HCT116 (cell line): ENCODE measurements around the gene MYBPC2. TPM values are rescaled to one million over a fixed set of nuclear protein-coding genes. Genes with fewer than 3 reads are reported as not detected.

Experiments
- ATAC-seq: fragments of 200-7000 bp; cut with Tn5 transposase; 2 replicates; pipeline ENCODE4 v1.9.1; 2020; ENCODE audit warnings: mild to moderate bottlenecking, moderate library complexity
- BruUV-seq: library from RNA; stranded (reverse); fragments of 400-500 nt; replicated peaks from 2 replicates; lab custom pipeline; 2021; lab: Mats Ljungman, UMichigan
- CTCF ChIA-PET: fragments of 300-600 bp; sonication (Branson Sonifier 250); formaldehyde crosslinking; loops from one replicate; lab custom pipeline; 2021; ENCODE audit warnings: antibody characterized with exemption; lab: Charles Lee
- POLR2A ChIA-PET: fragments of 300-600, 350-600 bp; sonication (Branson Sonifier 250); formaldehyde crosslinking; loops from one replicate; lab custom pipeline; 2021; ENCODE audit warnings: antibody characterized with exemption; lab: Charles Lee
- RAD21 ChIA-PET, 2 experiments: fragments of 300-600 bp; sonication (Branson Sonifier 250); formaldehyde crosslinking; loops; one replicate each; lab custom pipeline; 2023; ENCODE audit warnings: low total read pairs in 2 of 2; ENCODE audit not compliant: uncharacterized antibody in 2 of 2, unreplicated experiment in 2 of 2, low non-redundant PET in 1 of 2; lab: Charles Lee
- DNase-seq: peaks from one replicate; pipeline ENCODE4 v3.0.0-alpha.2; 2010; ENCODE audit warnings: low read depth, low spot score
- H2AFZ ChIP-seq: fragments of 200-600 bp; shearing (Covaris generic), sonication (generic); 2 replicates; pipeline ENCODE4 v1.6.1; 2017; ENCODE audit warnings: low read depth, mixed run types, mixed read lengths, antibody characterized with exemption, low read length; ENCODE audit not compliant: poor library complexity, severe bottlenecking
- H3K27ac ChIP-seq: 2 replicates; pipeline ENCODE4 v1.5.1; 2012; ENCODE audit warnings: low read depth, low read length
- H3K27me3 ChIP-seq: fragments of 200-600 bp; sonication (generic); 2 replicates; pipeline ENCODE4 v1.6.1; 2016; ENCODE audit warnings: mixed run types, low read length, mixed read lengths; ENCODE audit not compliant: insufficient read depth
- H3K36me3 ChIP-seq, 2 experiments: fragments of 200-500 bp in 1 of 2; fragments of 200-600 bp in 1 of 2; sonication (Bioruptor generic) in 1 of 2; sonication (generic) in 1 of 2; 2 replicates each; pipeline versions ENCODE4 v1.5.1 to v1.6.1; 2014 to 2016; ENCODE audit warnings: low read length in 2 of 2, inconsistent platforms in 1 of 2, mixed read lengths in 1 of 2, mixed run types in 1 of 2; ENCODE audit not compliant: insufficient read depth in 2 of 2, control insufficient read depth in 1 of 2
- H3K4me1 ChIP-seq, 2 experiments: fragments of 200-600 bp in 1 of 2; sonication (generic) in 1 of 2; 2 replicates each; pipeline versions ENCODE4 v1.5.1 to v1.6.1; 2012 to 2017; ENCODE audit warnings: low read length in 2 of 2, inconsistent platforms in 1 of 2, mild to moderate bottlenecking in 1 of 2, mixed read lengths in 1 of 2, mixed run types in 1 of 2, moderate library complexity in 1 of 2; ENCODE audit not compliant: insufficient read depth in 2 of 2, control insufficient read depth in 1 of 2
- H3K4me2 ChIP-seq: fragments of 200-600 bp; sonication (generic); 2 replicates; pipeline ENCODE4 v1.6.1; 2017; ENCODE audit warnings: mixed run types, low read length, mixed read lengths
- H3K4me3 ChIP-seq, 2 experiments: fragments of 200-600 bp in 1 of 2; sonication (generic) in 1 of 2; replicated peaks in 1 of 2; 2 replicates each; pipeline ENCODE4 v1.5.1; 2011 to 2016; ENCODE audit warnings: low read length in 2 of 2, control low read depth in 1 of 2, low read depth in 1 of 2, mild to moderate bottlenecking in 1 of 2, mixed read lengths in 1 of 2, mixed run types in 1 of 2
- H3K79me2 ChIP-seq: fragments of 200-600 bp; sonication (generic); 2 replicates; pipeline ENCODE4 v1.6.1; 2017; ENCODE audit warnings: mild to moderate bottlenecking, mixed run types, low read length, moderate library complexity, mixed read lengths; ENCODE audit not compliant: insufficient read depth
- H3K9ac ChIP-seq: fragments of 200-600 bp; sonication (generic); 2 replicates; pipeline ENCODE4 v1.6.1; 2016; ENCODE audit warnings: low read length, mixed read lengths
- H3K9me2 ChIP-seq: fragments of 200-600 bp; sonication (generic), shearing (Covaris generic); 2 replicates; pipeline ENCODE4 v1.6.1; 2017; ENCODE audit warnings: mixed run types, mild to moderate bottlenecking, moderate library complexity; ENCODE audit not compliant: insufficient read depth
- H3K9me3 ChIP-seq, 2 experiments: fragments of 200-500 bp in 1 of 2; fragments of 200-600 bp in 1 of 2; sonication (Bioruptor generic) in 1 of 2; sonication (generic) in 1 of 2; 2 replicates each; pipeline ENCODE4 v1.6.1; 2014 to 2017; ENCODE audit warnings: low read length in 2 of 2, mixed read lengths in 2 of 2, inconsistent platforms in 1 of 2, low read depth in 1 of 2, mild to moderate bottlenecking in 1 of 2, mixed run types in 1 of 2, moderate library complexity in 1 of 2; ENCODE audit not compliant: control insufficient read depth in 1 of 2, insufficient read depth in 1 of 2
- H4K20me1 ChIP-seq: fragments of 200-600 bp; sonication (generic), shearing (Covaris generic); 2 replicates; pipeline ENCODE4 v1.6.1; 2017; ENCODE audit warnings: mixed run types, mild to moderate bottlenecking, moderate library complexity; ENCODE audit not compliant: insufficient read depth
- CBX3 ChIP-seq: IDR thresholded peaks from 2 replicates; pipeline ENCODE4 v1.6.1; 2012; ENCODE audit warnings: low read depth
- ELF1 ChIP-seq: IDR thresholded peaks from 2 replicates; pipeline ENCODE4 v1.6.1; 2012; ENCODE audit warnings: low read depth, borderline replicate concordance
- EZH2 ChIP-seq: fragments of 200-600 bp; sonication (generic); IDR thresholded peaks from 2 replicates; pipeline ENCODE4 v1.6.1; 2017; ENCODE audit warnings: antibody characterized with exemption, mixed run types
- JUND ChIP-seq: IDR thresholded peaks from 2 replicates; pipeline ENCODE4 v1.6.1; 2012
- POLR2AphosphoS5 ChIP-seq: IDR thresholded peaks from 2 replicates; pipeline ENCODE4 v1.6.1; 2011; ENCODE audit warnings: mild to moderate bottlenecking, low read depth, low read length, moderate library complexity
- SIN3A ChIP-seq: IDR thresholded peaks from 2 replicates; pipeline ENCODE4 v1.6.1; 2012; ENCODE audit warnings: low read depth
- SP1 ChIP-seq: IDR thresholded peaks from 2 replicates; pipeline ENCODE4 v1.6.1; 2012; ENCODE audit warnings: low read depth
- TCF7L2 ChIP-seq: IDR thresholded peaks from 2 replicates; pipeline ENCODE4 v1.7.0; 2011; ENCODE audit warnings: borderline replicate concordance, inconsistent platforms; ENCODE audit not compliant: insufficient read depth, insufficient read length; ENCODE audit errors: extremely low read depth
- ZFX ChIP-seq: fragments of 450-650 bp; IDR thresholded peaks from 2 replicates; pipeline ENCODE4 v1.6.1; 2017
- intact Hi-C: fragments of 100-400 bp; cut with micrococcal nuclease; formaldehyde crosslinking; loops from 2 replicates; pipeline ENCODE4 v1.10.0; 2022
- total RNA-seq: library from RNA; stranded (reverse); gene quantifications from one replicate; pipeline ENCODE4 v1.2.1, GENCODE V29; 2021; ENCODE audit not compliant: unreplicated experiment
- TF ChIP-seq, protein P1 (sequence below): IDR thresholded peaks from 2 replicates; pipeline ENCODE4 v1.6.1; 2012
- TF ChIP-seq, protein P2 (sequence below): IDR thresholded peaks from 2 replicates; pipeline ENCODE4 v1.6.1; 2012
- TF ChIP-seq, protein P3 (sequence below): IDR thresholded peaks from 2 replicates; pipeline ENCODE4 v1.6.1; 2011; ENCODE audit warnings: mild to moderate bottlenecking, low read length, moderate library complexity; ENCODE audit not compliant: insufficient replicate concordance; ENCODE audit errors: extremely low read depth

MYBPC2 gene
- total RNA-seq, 1 experiment from 2014 or later: not detected

DNA sequence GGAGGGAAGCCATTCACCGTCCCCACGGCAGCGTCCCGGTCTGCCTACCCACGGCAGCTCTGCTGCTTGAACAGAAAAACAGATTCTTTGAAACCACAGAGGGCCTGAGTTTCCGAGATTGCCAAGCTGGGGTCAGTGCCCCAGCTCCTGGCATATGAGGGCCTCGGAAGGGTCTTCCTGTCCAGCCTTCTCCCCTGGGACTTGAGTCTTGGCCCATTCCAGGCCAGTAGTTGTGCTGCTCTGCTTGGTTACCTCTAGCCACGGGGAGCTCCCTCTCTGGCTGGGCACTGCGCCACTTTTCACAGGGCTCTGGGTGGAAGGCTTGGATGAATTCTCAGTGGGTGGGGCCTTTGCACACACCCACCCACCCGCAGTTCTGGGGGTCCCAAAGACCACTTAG, 22.6 kb upstream of the MYBPC2 start:
- TSS peak; percentile 28 for BruUV-seq
- Histone ChIP-seq H3K27me3 (no peaks in the 10 kb centered on the region), H2AFZ (no peak overlapping the region), H3K36me3 (peaks cover 13 to 31% of the 10 kb centered on the region in 2 experiments), H3K4me2 (no peak overlapping the region), H3K9me2 (no peaks in the 10 kb centered on the region), H3K27ac (no peak overlapping the region), H3K79me2 (no peaks in the 10 kb centered on the region), H3K9me3 (no peaks in the 10 kb centered on the region), H4K20me1 (no peaks in the 10 kb centered on the region), H3K9ac (no peak overlapping the region)
- intact Hi-C loops: no loop called here
- no peak for DNase-seq
- POLR2A ChIA-PET: no interaction called here
- CTCF ChIA-PET: no interaction called here
- RAD21 ChIA-PET: no interaction called here
- no peak for TF ChIP-seq SP1
- no peak for TF ChIP-seq TCF7L2
- TF ChIP-seq, protein P1, sequence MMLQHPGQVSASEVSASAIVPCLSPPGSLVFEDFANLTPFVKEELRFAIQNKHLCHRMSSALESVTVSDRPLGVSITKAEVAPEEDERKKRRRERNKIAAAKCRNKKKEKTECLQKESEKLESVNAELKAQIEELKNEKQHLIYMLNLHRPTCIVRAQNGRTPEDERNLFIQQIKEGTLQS: no peak
- no peak for TF ChIP-seq ELF1
- TF ChIP-seq, protein P2, sequence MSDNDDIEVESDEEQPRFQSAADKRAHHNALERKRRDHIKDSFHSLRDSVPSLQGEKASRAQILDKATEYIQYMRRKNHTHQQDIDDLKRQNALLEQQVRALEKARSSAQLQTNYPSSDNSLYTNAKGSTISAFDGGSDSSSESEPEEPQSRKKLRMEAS: no peak
- TF ChIP-seq CBX3: no peak
- TF ChIP-seq, all 23 proteins: peak for 0
- ATAC-seq: no peak
- H3K4me1 ChIP-seq: no peaks in the 10 kb centered on the region
- no peak overlapping the region for H3K4me3 ChIP-seq

DNA sequence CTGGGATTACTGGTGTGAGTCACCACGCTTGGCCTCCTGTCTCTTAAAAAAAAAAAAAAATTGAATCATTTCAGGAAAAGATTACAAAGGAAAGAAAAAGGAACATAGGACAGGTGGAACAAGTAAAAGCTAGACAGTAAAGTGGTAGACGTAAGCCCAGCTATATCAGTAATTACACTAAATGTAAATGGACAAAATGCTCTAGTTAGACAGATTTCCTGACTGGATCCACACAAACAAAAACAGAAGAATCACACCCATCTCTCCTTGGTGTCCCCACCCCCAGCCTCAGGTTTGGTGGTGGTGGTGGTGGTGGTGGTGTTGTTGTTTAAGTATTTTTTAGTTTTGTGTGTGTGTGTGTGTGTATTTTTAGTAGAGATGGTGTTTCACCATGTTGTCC, 20.3 kb upstream of the MYBPC2 start:
- intact Hi-C loops: no loop called here
- Histone ChIP-seq H3K4me3 (no peak overlapping the region), H3K79me2 (no peaks in the 10 kb centered on the region), H3K9me2 (no peaks in the 10 kb centered on the region), H3K27me3 (no peaks in the 10 kb centered on the region), H3K4me1 (no peaks in the 10 kb centered on the region), H2AFZ (no peak overlapping the region), H3K9ac (no peak overlapping the region)
- POLR2A ChIA-PET: no interaction called here
- DNase-seq: no peak
- no peak for ATAC-seq
- no TSS peak for BruUV-seq
- TF ChIP-seq SIN3A (no peak), ZFX (no peak), JUND (no peak), POLR2AphosphoS5 (no peak), CBX3 (no peak), EZH2 (no peak)
- TF ChIP-seq, protein P3, sequence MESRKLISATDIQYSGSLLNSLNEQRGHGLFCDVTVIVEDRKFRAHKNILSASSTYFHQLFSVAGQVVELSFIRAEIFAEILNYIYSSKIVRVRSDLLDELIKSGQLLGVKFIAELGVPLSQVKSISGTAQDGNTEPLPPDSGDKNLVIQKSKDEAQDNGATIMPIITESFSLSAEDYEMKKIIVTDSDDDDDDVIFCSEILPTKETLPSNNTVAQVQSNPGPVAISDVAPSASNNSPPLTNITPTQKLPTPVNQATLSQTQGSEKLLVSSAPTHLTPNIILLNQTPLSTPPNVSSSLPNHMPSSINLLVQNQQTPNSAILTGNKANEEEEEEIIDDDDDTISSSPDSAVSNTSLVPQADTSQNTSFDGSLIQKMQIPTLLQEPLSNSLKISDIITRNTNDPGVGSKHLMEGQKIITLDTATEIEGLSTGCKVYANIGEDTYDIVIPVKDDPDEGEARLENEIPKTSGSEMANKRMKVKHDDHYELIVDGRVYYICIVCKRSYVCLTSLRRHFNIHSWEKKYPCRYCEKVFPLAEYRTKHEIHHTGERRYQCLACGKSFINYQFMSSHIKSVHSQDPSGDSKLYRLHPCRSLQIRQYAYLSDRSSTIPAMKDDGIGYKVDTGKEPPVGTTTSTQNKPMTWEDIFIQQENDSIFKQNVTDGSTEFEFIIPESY: no peak
- TF ChIP-seq, all 23 proteins: peak for 0
- no peak overlapping the region for H3K27ac ChIP-seq
- H3K9me3 ChIP-seq: no peaks in the 10 kb centered on the region
- H3K36me3 ChIP-seq: peaks cover 8 to 17% of the 10 kb centered on the region in 2 experiments
- ChIA-PET RAD21 (no interaction called here), CTCF (no interaction called here)
- H4K20me1 ChIP-seq: no peaks in the 10 kb centered on the region
- no peak overlapping the region for H3K4me2 ChIP-seq
